Islet of Langerhans (tissue), 1 donor: ENCODE results near the gene ARHGAP8.
"Not testable (repeated sequence)": the region's sequence is repeated elsewhere in the genome, so short reads cannot be mapped to it uniquely, and the experiment has no call there.

Experiments used
- FAIRE-seq: peaks from one replicate; lab custom pipeline; 2011; peaks lifted over from hg19 to GRCh38; lab: Jason Lieb, UNC

The ARHGAP8 gene

GRCh38 chr22:44775862-44776261 is 23.5 kb downstream of the ARHGAP8 start:
- no peak for FAIRE-seq

- no peak for FAIRE-seq
Observed at GRCh38 chr22:44776605-44777363, 24.4 kb downstream of the ARHGAP8 start.

- no peak for FAIRE-seq
Observed at GRCh38 chr22:44777364-44777755, 25.0 kb downstream of the ARHGAP8 start.

- no peak for FAIRE-seq
Observed at GRCh38 chr22:44780876-44781449, 28.6 kb downstream of the ARHGAP8 start.

DNA sequence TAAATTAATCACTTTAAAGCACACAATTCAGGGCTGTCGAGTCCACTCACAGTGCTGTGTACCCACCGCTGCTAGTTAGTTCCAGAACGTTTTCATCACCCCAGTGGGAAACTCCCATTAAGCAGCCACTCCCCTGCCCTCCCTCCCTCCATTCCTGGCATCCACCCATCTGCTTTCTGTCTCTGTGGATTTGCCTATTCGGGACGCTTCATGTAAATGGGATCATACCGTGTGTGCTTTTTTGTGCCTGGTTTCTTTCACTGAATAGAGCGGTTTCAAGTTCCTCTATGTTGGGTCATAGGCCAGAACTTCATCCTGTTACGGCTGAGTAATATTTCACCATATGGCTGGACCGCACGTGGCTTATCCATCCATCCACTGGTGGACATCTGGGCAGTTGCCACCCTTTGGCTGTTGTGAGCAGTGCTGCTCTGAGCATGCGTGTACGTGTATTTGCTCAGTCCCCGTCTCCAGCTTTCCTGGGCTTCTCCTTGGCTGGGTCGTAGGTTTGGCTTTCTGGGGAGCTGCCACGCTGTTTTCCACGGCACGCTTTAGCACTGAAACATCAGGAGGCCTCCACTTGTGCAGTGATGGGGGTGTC is 30.1 kb downstream of the ARHGAP8 start:
- FAIRE-seq: no peak

- no peak for FAIRE-seq
Observed at GRCh38 chr22:44783091-44783490, 30.7 kb downstream of the ARHGAP8 start.

DNA sequence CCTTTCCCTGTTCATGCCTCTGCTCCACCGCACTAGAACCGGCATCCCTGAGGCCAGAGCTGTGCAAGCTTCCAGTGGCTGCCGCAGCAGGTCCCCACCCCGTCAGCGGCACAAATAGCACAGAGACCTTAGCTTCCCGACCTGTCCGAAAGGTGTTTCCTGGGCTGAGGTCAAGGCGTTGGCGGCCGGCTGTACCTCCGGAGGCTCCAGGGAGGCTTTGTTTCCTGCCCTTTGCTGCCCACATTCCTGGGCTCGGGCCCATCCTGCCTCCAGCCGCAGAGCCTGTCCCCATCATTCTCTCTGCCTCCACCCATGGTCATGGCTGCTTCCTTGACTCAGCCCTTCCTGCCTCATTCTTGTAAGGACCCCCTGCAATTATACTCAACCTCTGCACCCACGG is 31.2 kb downstream of the ARHGAP8 start:
- FAIRE-seq: no peak

DNA sequence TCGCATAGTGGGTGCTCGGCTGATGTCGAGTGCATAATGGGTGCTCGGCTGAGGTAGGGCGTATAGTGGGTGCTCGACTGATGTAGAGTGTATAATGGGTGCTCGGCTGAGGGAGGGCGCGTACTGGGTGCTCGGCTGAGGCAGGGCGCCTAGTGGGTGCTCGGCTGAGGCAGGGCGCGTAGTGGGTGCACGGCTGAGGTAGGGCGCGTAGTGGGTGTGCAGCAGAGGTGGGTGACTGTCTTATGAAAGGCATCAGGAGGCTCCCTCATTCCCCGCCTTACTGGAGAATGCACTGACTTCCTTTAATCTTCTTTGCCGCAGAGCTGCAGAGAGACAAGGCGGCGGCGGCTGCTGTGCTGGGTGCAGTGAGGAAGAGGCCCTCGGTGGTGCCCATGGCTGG is 33.8 kb downstream of the ARHGAP8 start:
- FAIRE-seq: no peak

GRCh38 chr22:44786610-44787009 is 34.2 kb downstream of the ARHGAP8 start:
- no peak for FAIRE-seq

- no peak for FAIRE-seq
Observed at GRCh38 chr22:44787832-44788231, 35.5 kb downstream of the ARHGAP8 start.

DNA sequence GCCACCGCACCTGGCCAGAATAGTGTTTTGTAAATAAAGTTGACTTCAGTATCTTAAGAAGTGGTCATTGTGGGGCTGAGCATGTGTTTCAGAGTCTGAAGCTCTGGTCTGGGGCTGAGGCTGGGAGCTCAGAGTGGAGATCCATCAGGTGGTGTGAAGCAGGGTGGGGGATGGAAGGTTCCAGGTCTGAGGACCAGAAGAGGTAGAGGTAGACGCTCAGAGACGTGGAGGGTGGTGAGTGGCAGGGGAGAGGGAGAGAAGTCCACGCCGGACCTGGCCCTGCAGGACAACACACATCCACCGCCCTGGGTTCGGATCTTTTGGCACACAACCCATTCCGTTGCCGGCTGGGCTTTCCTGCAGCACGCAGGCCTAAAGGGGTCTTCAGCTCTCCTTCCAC is 40.7 kb downstream of the ARHGAP8 start:
- FAIRE-seq: no peak

GRCh38 chr22:44793506-44794172 is 41.3 kb downstream of the ARHGAP8 start:
- FAIRE-seq: no peak

- FAIRE-seq: no peak
Observed at GRCh38 chr22:44795701-44796630, 43.6 kb downstream of the ARHGAP8 start.

DNA sequence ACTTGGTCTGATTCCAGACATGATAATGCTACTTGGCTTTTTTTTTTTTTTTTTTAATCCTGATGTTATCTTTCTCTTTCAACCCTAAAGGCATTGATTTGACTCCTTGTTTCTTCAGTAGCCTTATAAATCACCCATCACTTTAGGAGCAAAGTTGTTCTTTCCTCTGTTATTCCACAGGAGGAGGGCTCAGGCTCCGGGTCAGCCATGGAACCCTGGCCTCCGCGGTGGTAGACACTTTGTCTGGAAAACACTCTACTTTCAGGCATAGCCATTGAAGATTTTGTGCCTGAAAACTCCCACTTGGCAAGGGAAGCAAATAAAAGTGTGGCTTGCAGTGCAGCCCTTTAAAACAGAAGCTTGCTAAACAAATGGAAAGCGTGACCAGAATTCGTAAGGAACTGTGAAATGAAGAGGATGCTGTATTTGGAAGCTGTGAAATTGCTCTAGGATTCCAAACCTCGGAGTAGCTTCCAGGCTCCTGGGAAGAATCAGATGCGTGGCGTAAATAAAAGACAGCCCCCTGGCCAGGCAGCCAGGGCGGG is 44.9 kb downstream of the ARHGAP8 start:
- FAIRE-seq: no peak

DNA sequence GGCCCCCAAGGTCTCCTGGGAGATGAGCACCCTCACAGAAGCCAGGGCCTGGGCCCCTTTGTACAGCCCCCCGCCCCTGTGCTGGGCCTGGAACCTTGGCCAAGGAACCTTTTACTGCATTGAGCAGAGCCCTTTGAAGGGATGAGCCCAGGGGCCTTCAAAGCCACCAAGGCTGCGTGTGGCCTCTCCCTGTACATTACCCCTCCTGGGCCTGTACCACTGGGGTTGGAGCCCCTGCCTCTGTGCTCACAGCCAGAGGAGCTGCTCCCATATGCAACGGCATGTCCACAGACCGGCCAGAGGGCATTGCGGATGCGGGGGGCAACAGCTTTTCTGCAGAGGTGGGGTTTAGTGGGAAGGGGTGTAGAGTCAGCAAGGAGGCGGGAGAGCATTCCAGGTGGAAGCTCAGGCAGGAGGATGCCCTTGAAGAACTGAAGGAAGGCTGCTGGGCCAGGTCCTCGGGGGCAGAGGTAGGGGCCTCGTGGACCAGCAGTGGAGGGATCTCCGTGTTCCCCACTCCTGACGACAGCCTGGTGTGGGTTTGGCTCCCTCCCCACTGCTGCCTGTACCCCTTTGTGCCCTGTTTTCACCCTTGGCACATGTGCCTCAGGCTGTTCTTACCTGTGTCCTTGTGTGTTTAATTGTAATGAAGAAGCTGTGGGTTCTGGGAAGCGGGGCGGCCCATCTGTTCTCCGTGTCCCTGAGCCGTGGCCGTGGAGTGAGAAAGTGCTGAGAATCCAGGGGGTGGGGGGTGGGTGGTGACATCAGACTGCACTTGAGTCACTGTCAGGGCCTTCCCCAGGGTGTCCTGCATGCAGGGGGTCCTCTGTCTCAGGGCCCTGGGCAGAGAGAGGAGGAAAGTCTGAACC is 46.9 kb downstream of the ARHGAP8 start:
- no peak for FAIRE-seq

GRCh38 chr22:44799946-44800634 is 47.7 kb downstream of the ARHGAP8 start:
- not testable (repeated sequence) for FAIRE-seq

DNA sequence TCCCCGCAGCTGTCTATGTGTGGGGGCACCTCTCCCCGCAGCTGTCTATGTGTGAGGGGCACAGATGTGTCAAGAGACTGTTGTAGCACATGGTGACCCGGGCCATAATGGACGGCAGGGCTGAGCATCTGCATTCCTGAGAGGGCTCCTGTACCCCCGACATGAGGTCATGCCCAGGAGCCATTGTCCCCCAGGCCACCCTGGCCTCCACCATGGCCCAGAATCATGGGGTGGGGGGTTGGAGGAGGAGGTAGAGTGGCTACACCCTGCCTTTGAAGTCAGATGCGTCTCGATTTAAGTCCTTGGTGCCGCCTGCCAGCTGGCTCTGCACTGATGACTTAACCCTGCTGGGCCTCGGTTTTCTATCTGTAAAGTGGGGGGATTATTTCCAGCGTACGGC is 49.1 kb downstream of the ARHGAP8 start:
- FAIRE-seq: no peak

- FAIRE-seq: no peak
Observed at GRCh38 chr22:44802071-44802700, 49.8 kb downstream of the ARHGAP8 start.

- FAIRE-seq: no peak
Observed at GRCh38 chr22:44802956-44803355, 50.6 kb downstream of the ARHGAP8 start.

DNA sequence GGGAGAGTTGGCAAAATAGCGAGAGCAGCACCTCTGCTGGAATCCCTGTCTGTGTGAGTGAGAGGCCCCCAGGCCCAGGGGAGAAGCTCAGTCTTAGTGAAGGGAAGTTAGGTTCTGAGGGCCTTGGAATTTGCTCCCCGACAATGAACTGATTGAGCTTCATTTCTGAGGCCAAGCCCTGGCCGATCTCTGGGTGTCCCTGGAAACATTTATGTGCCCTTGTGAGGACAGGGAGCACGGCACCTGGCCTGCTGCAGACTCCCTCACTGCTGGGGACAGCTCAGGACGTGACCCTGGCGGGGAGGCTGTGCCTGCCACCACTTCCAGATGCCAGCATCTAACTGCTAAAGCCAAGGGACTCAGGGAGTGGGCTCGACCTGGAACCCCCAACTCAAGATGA is 52.0 kb downstream of the ARHGAP8 start:
- no peak for FAIRE-seq
